Cardiac septum (tissue), 1 donor: ENCODE data around the gene LIPM. TPM values are rescaled to one million over a fixed set of nuclear protein-coding genes. Genes with fewer than 3 reads are reported as not detected.

Experiments used
- DNase-seq: peaks from one replicate; pipeline ENCODE4 v3.0.0-alpha.2; 2020; ENCODE audit warnings: low spot score
- intact Hi-C: fragments of 100-400 bp; cut with DNase I; formaldehyde crosslinking; loops from one replicate; pipeline ENCODE4 v1.14.0; 2022
- total RNA-seq: library from RNA; stranded (reverse); fragmentation: NEBNext Ultra II Directional; extraction: Animal tissue kit (Norgen Biotek cat#: 25700); gene quantifications from one replicate; pipeline ENCODE4 v1.2.1, GENCODE V29; 2021
- donor health status: DM: no; HTN: no; CAD: no.

LIPM gene
- total RNA-seq, 1 donor from 2014 or later: not detected

DNA sequence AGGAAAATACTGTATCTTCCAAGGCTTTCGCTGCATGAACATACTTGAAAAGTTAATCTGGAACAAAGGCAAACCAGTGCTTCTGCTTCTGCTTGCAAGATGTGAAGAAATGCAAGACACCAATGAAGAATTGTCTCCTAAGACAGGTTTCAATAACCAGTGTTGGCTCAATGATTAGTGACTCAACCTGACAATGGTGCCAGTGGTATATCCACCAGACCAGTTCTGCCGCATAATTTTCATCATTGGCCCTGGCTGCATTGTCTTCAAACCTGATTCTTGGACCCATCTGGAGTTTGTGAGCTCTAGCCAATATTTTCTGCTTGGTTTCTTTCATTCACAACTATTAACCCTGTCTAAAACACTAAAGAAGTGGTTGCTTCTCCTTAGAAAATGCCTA, 63.9 kb downstream of the LIPM start:
- no peak for DNase-seq
- intact Hi-C loops: no loop called here

DNA sequence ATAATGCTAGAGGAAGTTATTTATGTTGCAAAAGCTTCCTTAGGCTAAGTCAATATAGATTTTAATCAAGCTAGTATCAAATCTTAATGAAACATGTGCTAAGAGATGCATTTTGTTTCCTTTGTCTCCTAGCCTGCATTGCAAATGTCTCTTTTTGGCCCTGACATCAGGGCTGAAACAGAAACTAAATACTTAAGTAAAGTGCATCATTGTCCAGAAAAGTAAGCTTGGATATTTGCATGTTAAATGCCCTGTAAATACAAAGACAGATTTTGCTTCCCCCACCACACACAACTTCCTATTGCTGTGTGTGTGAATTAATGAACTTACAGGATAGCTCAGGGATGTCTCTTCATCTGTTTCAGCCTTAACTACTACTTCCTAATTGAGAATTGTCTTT, 67.6 kb downstream of the LIPM start:
- no peak for DNase-seq
- intact Hi-C loops: no loop called here

Other genes with a start within 250 kb of the LIPM start
- gene RNLS, start 219.4 kb upstream of the LIPM start, total RNA-seq: 10.4 TPM
- gene LIPJ, start 216.0 kb upstream of the LIPM start, total RNA-seq: not detected
- gene LIPF, start 138.3 kb upstream of the LIPM start, total RNA-seq: not detected
- not detected for gene LIPK, start 96.5 kb upstream of the LIPM start, total RNA-seq
- not detected for gene LIPN, start 42.7 kb upstream of the LIPM start, total RNA-seq
- 0.13 TPM for gene ANKRD22, start 49.1 kb downstream of the LIPM start, total RNA-seq
- 2.9 TPM for gene STAMBPL1, start 77.5 kb downstream of the LIPM start, total RNA-seq
- 162 TPM for gene ACTA2, start 150.0 kb downstream of the LIPM start, total RNA-seq
- 5.1 TPM for gene FAS, start 188.1 kb downstream of the LIPM start, total RNA-seq